GM23248 (cell line): ENCODE results near the gene FAM167B.

Experiments
- EZH2 ChIP-seq: fragments of 200-600 bp; sonication (generic); IDR thresholded peaks from 2 replicates; pipeline ENCODE4 v1.6.1; 2018; ENCODE audit warnings: antibody characterized with exemption, mild to moderate bottlenecking; ENCODE audit not compliant: insufficient read depth, poor library complexity, severe bottlenecking
- EZH2phosphoT487 ChIP-seq: fragments of 200-600 bp; sonication (generic); IDR thresholded peaks from 2 replicates; pipeline ENCODE4 v1.6.1; 2018; ENCODE audit warnings: antibody characterized with exemption, moderate library complexity, mild to moderate bottlenecking, low read depth; ENCODE audit not compliant: insufficient read depth

DNA sequence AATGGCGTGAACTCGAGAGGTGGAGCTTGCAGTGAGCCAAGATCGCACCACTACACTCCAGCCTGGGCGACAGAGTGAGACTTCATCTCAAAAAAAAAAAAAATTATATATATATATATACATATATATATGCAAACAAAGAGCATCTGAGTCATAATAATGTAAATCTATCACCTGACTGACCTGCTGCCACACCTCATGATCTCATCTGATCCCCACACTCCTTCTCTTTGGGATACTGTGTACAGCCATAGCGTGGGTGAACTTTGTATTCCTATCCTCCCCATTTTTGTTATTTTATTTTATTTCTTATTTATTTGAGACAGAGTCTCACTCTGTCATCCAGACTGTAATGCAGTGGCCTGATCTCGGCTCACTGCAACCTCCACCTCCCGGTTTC lies 42.2 kb downstream of the FAM167B start:
- TF ChIP-seq EZH2 (no peak), EZH2phosphoT487 (no peak)
